IMR-90 (cell line): ENCODE measurements around the gene SFR1. TPM values are rescaled to one million over a fixed set of nuclear protein-coding genes. Genes with fewer than 3 reads are reported as not detected.

Experiments used
- ATAC-seq: fragments of 200-7000 bp; cut with Tn5 transposase; 2 replicates; pipeline ENCODE4 v1.9.1; 2020; ENCODE audit warnings: low read depth, mild to moderate bottlenecking, moderate library complexity
- BruUV-seq: library from RNA; stranded (reverse); fragments of 400-500 nt; replicated peaks from 2 replicates; lab custom pipeline; 2021; lab: Mats Ljungman, UMichigan
- CTCF ChIA-PET: fragments of 300-600 bp; formaldehyde crosslinking; extraction: SDS; loops from one replicate; lab custom pipeline; 2021; ENCODE audit warnings: antibody characterized with exemption; lab: Yijun Ruan, JAX
- POLR2A ChIA-PET: fragments of 300-600 bp; sonication (Branson Sonifier 250); formaldehyde crosslinking; loops from one replicate; lab custom pipeline; 2022; ENCODE audit warnings: antibody characterized with exemption; ENCODE audit not compliant: unreplicated experiment; lab: Charles Lee
- DNase-seq: peaks from one replicate; pipeline ENCODE4 v3.0.0; 2013
- H2AFZ ChIP-seq: replicated peaks from 2 replicates; pipeline ENCODE3; 2013; ENCODE audit warnings: low read length, mild to moderate bottlenecking; ENCODE audit not compliant: poor library complexity
- H2AK5ac ChIP-seq: 2 replicates; pipeline ENCODE4 v1.6.1; 2013; ENCODE audit warnings: low read depth, low read length, inconsistent platforms
- H2AK9ac ChIP-seq: replicated peaks from 2 replicates; pipeline ENCODE3; 2013; ENCODE audit warnings: mild to moderate bottlenecking, low read depth, low read length, moderate library complexity; ENCODE audit not compliant: poor library complexity
- H2BK120ac ChIP-seq: 2 replicates; pipeline ENCODE4 v1.6.1; 2013; ENCODE audit warnings: low read depth, low read length, inconsistent platforms
- H2BK15ac ChIP-seq: 3 replicates; pipeline ENCODE4 v1.6.1; 2013; ENCODE audit warnings: low read depth, low read length, inconsistent platforms
- H2BK20ac ChIP-seq: 2 replicates; pipeline ENCODE4 v1.6.1; 2013; ENCODE audit warnings: low read depth, mild to moderate bottlenecking, inconsistent platforms, low read length, moderate library complexity
- H2BK5ac ChIP-seq: 2 replicates; pipeline ENCODE4 v1.6.1; 2013; ENCODE audit warnings: mild to moderate bottlenecking, low read depth, low read length, inconsistent platforms; ENCODE audit not compliant: poor library complexity, severe bottlenecking
- H3K14ac ChIP-seq: replicated peaks from 2 replicates; pipeline ENCODE4 v1.6.1; 2013; ENCODE audit warnings: low read depth, low read length, inconsistent platforms
- H3K18ac ChIP-seq: 2 replicates; pipeline ENCODE4 v1.6.1; 2013; ENCODE audit warnings: low read depth, low read length, control low read depth
- H3K23ac ChIP-seq: 2 replicates; pipeline ENCODE4 v1.6.1; 2013; ENCODE audit warnings: low read depth, low read length, inconsistent platforms
- H3K27ac ChIP-seq: 2 replicates; pipeline ENCODE4 v1.5.1; 2013; ENCODE audit warnings: mild to moderate bottlenecking, control low read depth, low read length; ENCODE audit not compliant: insufficient read depth
- H3K27me3 ChIP-seq: 2 replicates; pipeline ENCODE4 v1.6.1; 2013; ENCODE audit warnings: low read length; ENCODE audit not compliant: control insufficient read depth, insufficient read depth
- H3K36me3 ChIP-seq: 2 replicates; pipeline ENCODE4 v1.6.1; 2013; ENCODE audit warnings: low read length, mixed read lengths; ENCODE audit not compliant: control insufficient read depth, insufficient read depth
- H3K4ac ChIP-seq: 2 replicates; pipeline ENCODE4 v1.6.1; 2013; ENCODE audit warnings: low read depth, low read length, inconsistent platforms
- H3K4me1 ChIP-seq: 2 replicates; pipeline ENCODE4 v1.6.1; 2013; ENCODE audit warnings: low read length, mixed read lengths; ENCODE audit not compliant: control insufficient read depth, insufficient read depth
- H3K4me2 ChIP-seq: 2 replicates; pipeline ENCODE4 v1.6.1; 2013; ENCODE audit warnings: low read depth, mild to moderate bottlenecking, control low read depth, low read length, moderate library complexity
- H3K4me3 ChIP-seq: 2 replicates; pipeline ENCODE4 v1.5.1; 2013; ENCODE audit warnings: low read depth, mild to moderate bottlenecking, control low read depth, low read length, moderate library complexity; ENCODE audit not compliant: insufficient read depth
- H3K56ac ChIP-seq: 2 replicates; pipeline ENCODE4 v1.6.1; 2013; ENCODE audit warnings: low read length, inconsistent platforms; ENCODE audit not compliant: insufficient read depth; ENCODE audit errors: extremely low read depth
- H3K79me1 ChIP-seq, 2 experiments: 2 replicates each; pipeline ENCODE4 v1.6.1; 2013; ENCODE audit warnings: low read length in 2 of 2, inconsistent platforms in 1 of 2, low read depth in 1 of 2
- H3K9ac ChIP-seq: 2 replicates; pipeline ENCODE4 v1.6.1; 2013; ENCODE audit warnings: low read depth, low read length, control low read depth
- H3K9me1 ChIP-seq: 2 replicates; pipeline ENCODE4 v1.6.1; 2013; ENCODE audit warnings: low read length, inconsistent platforms; ENCODE audit not compliant: insufficient read depth
- H3K9me3 ChIP-seq: 2 replicates; pipeline ENCODE4 v1.6.1; 2013; ENCODE audit warnings: low read length; ENCODE audit not compliant: control insufficient read depth, insufficient read depth
- H4K20me1 ChIP-seq: 2 replicates; pipeline ENCODE4 v1.6.1; 2013; ENCODE audit warnings: low read length, inconsistent platforms; ENCODE audit not compliant: insufficient read depth
- H4K5ac ChIP-seq: 2 replicates; pipeline ENCODE4 v1.6.1; 2013; ENCODE audit warnings: mild to moderate bottlenecking, low read depth, low read length, control low read depth
- H4K8ac ChIP-seq, 2 experiments: 2 replicates each; pipeline ENCODE4 v1.6.1; 2013; ENCODE audit warnings: low read depth in 2 of 2, low read length in 2 of 2, control low read depth in 1 of 2, inconsistent platforms in 1 of 2
- H4K91ac ChIP-seq: 2 replicates; pipeline ENCODE4 v1.6.1; 2013; ENCODE audit warnings: low read depth, low read length, inconsistent platforms; ENCODE audit not compliant: insufficient read depth
- BHLHE40 ChIP-seq: fragments of 150-350 bp; IDR thresholded peaks from 2 replicates; pipeline ENCODE4 v1.6.1; 2016; ENCODE audit warnings: mild to moderate bottlenecking, low read depth, low read length
- MXI1 ChIP-seq: IDR thresholded peaks from 2 replicates; pipeline ENCODE4 v1.6.1; 2012; ENCODE audit warnings: low read depth, mild to moderate bottlenecking, low read length, moderate library complexity, borderline replicate concordance
- WGBS, 2 experiments: methylation state at CpG; one replicate each; pipeline versions ENCODE4 v1.1.5 to v1.1.7; 2013; ENCODE audit warnings: missing lambda C conversion rate in 2 of 2; ENCODE audit not compliant: insufficient read length in 1 of 2; ENCODE audit errors: extremely low coverage in 2 of 2; 5-methylcytosine and 5-hydroxymethylcytosine counted together
- dilution Hi-C: fragments of 300-500 bp; cut with HindIII; formaldehyde crosslinking; loops from one replicate; pipeline ENCODE4 v1.14.3; 2018; ENCODE audit warnings: low sequenced_read_pairs; ENCODE audit not compliant: unreplicated experiment
- in situ Hi-C: fragments of 300-500 bp; cut with MboI; formaldehyde crosslinking; loops from 3 replicates; pipeline ENCODE4 v1.14.3; 2019; ENCODE audit warnings: low sequenced_read_pairs, inconsistent platforms, mixed read lengths
- intact Hi-C: fragments of 100-400 bp; cut with micrococcal nuclease; formaldehyde crosslinking; loops from 2 replicates; pipeline ENCODE4 v1.10.0; 2022
- polyA plus RNA-seq, 3 experiments: library from polyadenylated mRNA; depleted of rRNA; stranded (reverse); fragments of >200 nt; gene quantifications; 2 replicates each; pipeline ENCODE4 v1.2.3, GENCODE V29; 2012; ENCODE audit warnings: low replicate concordance in 1 of 3
- total RNA-seq: library from RNA; depleted of rRNA; stranded (reverse); fragments of >200 nt; gene quantifications from 2 replicates; pipeline ENCODE4 v1.2.3, GENCODE V29; 2012

The SFR1 gene
- total and polyA plus RNA-seq, 2 of the 4 experiments (the other 2 are of a cell fraction) = 1.6 to 2.3 TPM

DNA sequence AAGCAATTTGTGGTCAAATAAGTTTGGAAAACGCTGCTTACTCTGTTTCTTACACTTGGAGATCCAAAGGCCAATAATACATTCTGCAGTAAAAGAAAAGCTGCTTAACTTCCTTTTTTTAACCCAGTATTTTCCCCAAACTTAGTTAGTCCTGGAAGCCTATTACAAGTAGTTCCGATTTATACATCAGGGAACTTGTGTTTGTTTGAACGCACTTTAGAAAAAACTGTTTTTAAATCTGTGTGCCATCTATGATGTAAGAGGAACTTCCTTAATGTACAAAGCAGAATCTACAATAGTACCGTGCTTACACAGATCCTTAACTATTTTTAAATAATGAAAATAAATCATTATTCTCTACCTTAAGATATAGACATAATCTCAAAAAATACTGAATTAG, 23.0 kb downstream of the SFR1 start:
- intact Hi-C loops (loop anchor here (5.0 kb wide), 1 partner anchor 42 kb away; no protein-coding TSS in a partner anchor), dilution Hi-C loops (no loop called here), in situ Hi-C loops (no loop called here)
- no peak overlapping the region for H3K14ac ChIP-seq
- no peak for DNase-seq
- H3K9ac ChIP-seq = no peak overlapping the region
- H2BK20ac ChIP-seq = no peak overlapping the region
- H2BK15ac ChIP-seq = no peak overlapping the region
- no peak overlapping the region for H3K4me2 ChIP-seq
- H3K18ac ChIP-seq = no peak overlapping the region
- no peak overlapping the region for H3K56ac ChIP-seq
- H2AFZ ChIP-seq = no peak overlapping the region
- ATAC-seq = no peak
- no peak overlapping the region for H2AK5ac ChIP-seq
- H3K36me3 ChIP-seq = no peaks in the 10 kb centered on the region
- no TSS peak for BruUV-seq
- H3K27me3 ChIP-seq = peaks cover 35% of the 10 kb centered on the region
- TF ChIP-seq MXI1 = no peak
- no peak for TF ChIP-seq BHLHE40
- no peak overlapping the region for H3K27ac ChIP-seq
- no peaks in the 10 kb centered on the region for H4K20me1 ChIP-seq
- no peaks in the 10 kb centered on the region for H3K9me1 ChIP-seq
- H2AK9ac ChIP-seq = no peak overlapping the region
- no peak overlapping the region for H2BK120ac ChIP-seq
- no peak overlapping the region for H3K4ac ChIP-seq
- POLR2A ChIA-PET = no interaction called here
- H2BK5ac ChIP-seq = no peak overlapping the region
- no peak overlapping the region for H4K8ac ChIP-seq
- no peak overlapping the region for H4K5ac ChIP-seq
- H3K79me1 ChIP-seq = no peaks in the 10 kb centered on the region
- H3K9me3 ChIP-seq = no peaks in the 10 kb centered on the region
- H3K23ac ChIP-seq = no peak overlapping the region
- no peaks in the 10 kb centered on the region for H3K4me1 ChIP-seq
- CTCF ChIA-PET = no interaction called here
- no CpG with 5 or more reads among the region's 4 CpGs for WGBS, 2 experiments
- H4K91ac ChIP-seq = no peak overlapping the region
- no peak overlapping the region for H3K4me3 ChIP-seq
